Measurements from ENCODE around the gene PDK2.

PDK2 gene

DNA sequence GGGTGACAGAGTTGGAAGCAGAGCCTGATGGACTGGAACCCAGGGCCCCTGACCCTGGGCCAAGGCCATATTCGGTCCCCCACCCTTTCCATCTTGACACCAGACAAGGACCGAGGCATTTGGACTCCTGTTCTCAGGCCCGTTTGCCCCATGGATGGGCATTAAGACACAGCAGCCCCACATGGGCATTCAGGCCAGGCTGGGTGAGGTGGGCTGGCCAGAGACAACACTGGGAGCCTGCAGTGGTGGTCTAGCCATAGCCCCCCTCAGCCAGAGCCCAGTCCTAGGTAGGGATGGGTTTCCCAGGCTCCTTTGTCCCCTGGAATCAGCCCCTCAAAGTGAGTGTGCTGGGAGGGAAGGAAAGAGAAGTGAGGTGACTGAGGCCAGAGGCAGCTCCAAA lies 1.6 kb downstream of the PDK2 start:
- no peaks in the 10 kb centered on the region for H3K9me3 ChIP-seq (ENCODE audit: control insufficient read depth, insufficient read depth, low read length)
- no peak overlapping the region for H3K27ac ChIP-seq (ENCODE audit: low read depth, low read length)
- H3K36me3 ChIP-seq (ENCODE audit: control insufficient read depth, low read length) = no peaks in the 10 kb centered on the region
- no peaks in the 10 kb centered on the region for H4K20me1 ChIP-seq (ENCODE audit: control insufficient read depth, insufficient read depth, low read depth, low read length)
- no peaks in the 10 kb centered on the region for H3K9me2 ChIP-seq (replicated peaks; ENCODE audit: control insufficient read depth, low read length)
- peaks cover 5% of the 10 kb centered on the region for H3K79me2 ChIP-seq (ENCODE audit: control insufficient read depth, low read length)
- peak overlapping the region; percentile 99; the same call in 1 of the 2 replicates for H3K4me2 ChIP-seq (ENCODE audit: low read length)
- no peak overlapping the region for H3K4me3 ChIP-seq (ENCODE audit: low read length)
- peaks cover 20% of the 10 kb centered on the region for H3K4me1 ChIP-seq (ENCODE audit: control insufficient read depth, low read length)
- H3K27me3 ChIP-seq (ENCODE audit: control insufficient read depth, low read length) = no peaks in the 10 kb centered on the region
- no peak for TF ChIP-seq EZH2phosphoT487 (IDR thresholded peaks at IDR 0.05; ENCODE audit: borderline replicate concordance, low read length)
- TF ChIP-seq, protein P1, sequence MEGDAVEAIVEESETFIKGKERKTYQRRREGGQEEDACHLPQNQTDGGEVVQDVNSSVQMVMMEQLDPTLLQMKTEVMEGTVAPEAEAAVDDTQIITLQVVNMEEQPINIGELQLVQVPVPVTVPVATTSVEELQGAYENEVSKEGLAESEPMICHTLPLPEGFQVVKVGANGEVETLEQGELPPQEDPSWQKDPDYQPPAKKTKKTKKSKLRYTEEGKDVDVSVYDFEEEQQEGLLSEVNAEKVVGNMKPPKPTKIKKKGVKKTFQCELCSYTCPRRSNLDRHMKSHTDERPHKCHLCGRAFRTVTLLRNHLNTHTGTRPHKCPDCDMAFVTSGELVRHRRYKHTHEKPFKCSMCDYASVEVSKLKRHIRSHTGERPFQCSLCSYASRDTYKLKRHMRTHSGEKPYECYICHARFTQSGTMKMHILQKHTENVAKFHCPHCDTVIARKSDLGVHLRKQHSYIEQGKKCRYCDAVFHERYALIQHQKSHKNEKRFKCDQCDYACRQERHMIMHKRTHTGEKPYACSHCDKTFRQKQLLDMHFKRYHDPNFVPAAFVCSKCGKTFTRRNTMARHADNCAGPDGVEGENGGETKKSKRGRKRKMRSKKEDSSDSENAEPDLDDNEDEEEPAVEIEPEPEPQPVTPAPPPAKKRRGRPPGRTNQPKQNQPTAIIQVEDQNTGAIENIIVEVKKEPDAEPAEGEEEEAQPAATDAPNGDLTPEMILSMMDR (IDR thresholded peaks at IDR 0.05; ENCODE audit: low read depth, low read length, poor library complexity, severe bottlenecking) = no peak
- H3F3A ChIP-seq (ENCODE audit: control insufficient read depth, insufficient read depth) = no peaks in the 10 kb centered on the region

DNA sequence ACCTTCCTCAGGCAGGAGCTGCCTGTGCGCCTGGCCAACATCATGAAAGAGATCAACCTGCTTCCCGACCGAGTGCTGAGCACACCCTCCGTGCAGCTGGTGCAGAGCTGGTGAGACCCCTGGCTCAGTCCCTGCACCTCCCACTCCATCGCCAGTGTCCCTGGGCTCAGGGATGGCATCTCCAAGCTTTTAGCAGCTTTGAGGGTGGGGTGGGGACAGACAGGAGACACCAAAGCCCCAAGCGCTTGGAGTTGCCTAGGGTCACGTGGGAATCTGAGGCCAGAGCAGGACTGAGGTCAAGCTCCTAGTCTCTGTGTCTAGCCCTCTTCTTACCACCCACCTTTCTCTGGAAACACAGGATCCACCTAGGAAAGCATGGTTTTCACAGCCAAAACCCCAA lies 2.3 kb downstream of the PDK2 start:
- Histone ChIP-seq H3K79me2 (ENCODE audit: control insufficient read depth, low read length) (peaks cover 5% of the 10 kb centered on the region), H3F3A (ENCODE audit: control insufficient read depth, insufficient read depth) (no peaks in the 10 kb centered on the region), H3K9me2 (replicated peaks; ENCODE audit: control insufficient read depth, low read length) (no peaks in the 10 kb centered on the region), H3K4me2 (ENCODE audit: low read length) (no peak overlapping the region), H4K20me1 (ENCODE audit: control insufficient read depth, insufficient read depth, low read depth, low read length) (no peaks in the 10 kb centered on the region), H3K27me3 (ENCODE audit: control insufficient read depth, low read length) (no peaks in the 10 kb centered on the region), H3K27ac (ENCODE audit: low read depth, low read length) (no peak overlapping the region), H3K4me1 (ENCODE audit: control insufficient read depth, low read length) (peaks cover 20% of the 10 kb centered on the region), H3K4me3 (ENCODE audit: low read length) (no peak overlapping the region), H3K36me3 (ENCODE audit: control insufficient read depth, low read length) (no peaks in the 10 kb centered on the region), H3K9me3 (ENCODE audit: control insufficient read depth, insufficient read depth, low read length) (no peaks in the 10 kb centered on the region)
- TF ChIP-seq, protein P1 (IDR thresholded peaks at IDR 0.05; ENCODE audit: low read depth, low read length, poor library complexity, severe bottlenecking) = no peak
- no peak for TF ChIP-seq EZH2phosphoT487 (IDR thresholded peaks at IDR 0.05; ENCODE audit: borderline replicate concordance, low read length)

DNA sequence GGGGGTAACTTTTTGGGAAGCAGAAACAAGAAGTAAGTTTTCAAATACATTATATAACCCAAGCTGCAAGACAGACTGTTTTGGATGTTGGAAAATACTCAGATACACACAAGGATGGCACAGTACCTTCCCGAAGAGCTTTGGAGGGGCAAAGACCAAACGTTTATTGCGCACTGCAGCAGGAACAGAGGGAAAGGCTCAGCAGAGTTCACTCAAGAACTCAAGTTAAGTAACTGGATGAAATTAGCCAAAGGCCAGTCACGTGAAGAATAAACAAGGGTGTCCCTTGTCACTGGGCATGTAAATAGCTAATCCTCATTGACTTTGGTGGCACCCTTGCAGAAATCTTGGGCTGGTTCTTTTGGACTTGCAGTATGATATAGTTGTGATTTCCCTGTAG lies 2.8 kb downstream of the PDK2 start:
- Histone ChIP-seq H3K27ac (ENCODE audit: low read depth, low read length) (no peak overlapping the region), H3K9me3 (ENCODE audit: control insufficient read depth, insufficient read depth, low read length) (no peaks in the 10 kb centered on the region), H3K27me3 (ENCODE audit: control insufficient read depth, low read length) (no peaks in the 10 kb centered on the region), H4K20me1 (ENCODE audit: control insufficient read depth, insufficient read depth, low read depth, low read length) (no peaks in the 10 kb centered on the region), H3K4me3 (ENCODE audit: low read length) (no peak overlapping the region), H3K9me2 (replicated peaks; ENCODE audit: control insufficient read depth, low read length) (no peaks in the 10 kb centered on the region), H3K4me2 (ENCODE audit: low read length) (no peak overlapping the region), H3K79me2 (ENCODE audit: control insufficient read depth, low read length) (peaks cover 5% of the 10 kb centered on the region), H3K4me1 (ENCODE audit: control insufficient read depth, low read length) (peaks cover 20% of the 10 kb centered on the region), H3K36me3 (ENCODE audit: control insufficient read depth, low read length) (no peaks in the 10 kb centered on the region), H3F3A (ENCODE audit: control insufficient read depth, insufficient read depth) (no peaks in the 10 kb centered on the region)
- TF ChIP-seq, protein P1 (IDR thresholded peaks at IDR 0.05; ENCODE audit: low read depth, low read length, poor library complexity, severe bottlenecking) = no peak
- no peak for TF ChIP-seq EZH2phosphoT487 (IDR thresholded peaks at IDR 0.05; ENCODE audit: borderline replicate concordance, low read length)

DNA sequence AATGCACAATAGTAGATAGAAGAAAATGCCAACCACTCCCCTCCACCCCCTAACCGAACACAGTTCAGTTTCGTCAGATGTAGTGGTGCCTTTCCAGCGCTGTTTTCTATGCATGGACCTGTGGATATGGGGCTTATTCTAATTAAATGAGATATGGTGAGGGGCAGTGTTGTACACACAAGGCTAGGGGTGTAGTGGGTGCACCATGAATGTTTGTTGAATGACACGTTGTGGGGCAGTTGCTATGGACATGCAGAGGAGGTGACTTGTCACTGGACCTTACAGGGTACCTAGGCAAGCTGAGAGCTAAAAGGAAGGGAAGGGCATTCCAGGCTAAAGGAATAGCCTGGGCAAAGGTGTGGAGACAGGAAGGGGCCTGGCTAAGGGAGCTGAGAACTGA lies 3.4 kb downstream of the PDK2 start:
- Histone ChIP-seq H3F3A (ENCODE audit: control insufficient read depth, insufficient read depth) (no peaks in the 10 kb centered on the region), H4K20me1 (ENCODE audit: control insufficient read depth, insufficient read depth, low read depth, low read length) (no peaks in the 10 kb centered on the region), H3K4me1 (ENCODE audit: control insufficient read depth, low read length) (peaks cover 20% of the 10 kb centered on the region), H3K4me2 (ENCODE audit: low read length) (no peak overlapping the region), H3K36me3 (ENCODE audit: control insufficient read depth, low read length) (no peaks in the 10 kb centered on the region), H3K79me2 (ENCODE audit: control insufficient read depth, low read length) (peaks cover 5% of the 10 kb centered on the region), H3K27me3 (ENCODE audit: control insufficient read depth, low read length) (no peaks in the 10 kb centered on the region), H3K9me2 (replicated peaks; ENCODE audit: control insufficient read depth, low read length) (no peaks in the 10 kb centered on the region), H3K9me3 (ENCODE audit: control insufficient read depth, insufficient read depth, low read length) (no peaks in the 10 kb centered on the region), H3K27ac (ENCODE audit: low read depth, low read length) (no peak overlapping the region), H3K4me3 (ENCODE audit: low read length) (no peak overlapping the region)
- no peak for TF ChIP-seq EZH2phosphoT487 (IDR thresholded peaks at IDR 0.05; ENCODE audit: borderline replicate concordance, low read length)
- TF ChIP-seq, protein P1 (IDR thresholded peaks at IDR 0.05; ENCODE audit: low read depth, low read length, poor library complexity, severe bottlenecking) = no peak
